Measurements from ENCODE around the gene MAPT.

Gene MAPT

GRCh38 chr17:46072998-46073397 lies 178.6 kb downstream of the MAPT start:
- DNase-seq = no peak

GRCh38 chr17:46074540-46074939 lies 180.2 kb downstream of the MAPT start:
- no peak for DNase-seq

Measured in DMS79 (cell line).